ENCODE data around the gene TMC2. TPM values are rescaled to one million over a fixed set of nuclear protein-coding genes. Genes with fewer than 3 reads are reported as not detected.

The TMC2 gene
- total RNA-seq, 4 donors from 2014 or later, result 0.19 TPM; not detected in 3

GRCh38 chr20:2663364-2663886 lies 127.1 kb downstream of the TMC2 start:
- H3K27me3 ChIP-seq, result no peaks in the 10 kb centered on the region
- 3 to 18% methylated on average over 6 to 7 of the region's 13 CpGs for WGBS, 2 donors
- peaks cover 10 to 20% (median 13%) of the 10 kb centered on the region in 3 donors for H3K4me1 ChIP-seq
- TF ChIP-seq CTCF (IDR thresholded peaks at IDR 0.05) (no peak), POLR2A (IDR thresholded peaks at IDR 0.05) (no peak)
- intact Hi-C loops (cut with DNase I), result no loop called here
- H3K9me3 ChIP-seq, result no peaks in the 10 kb centered on the region
- peaks cover 0 to 49% (median 20%) of the 10 kb centered on the region in 3 donors for H3K36me3 ChIP-seq
- DNase-seq, result no peak
- H3K4me3 ChIP-seq, result peak overlapping the region; percentile 60 to 99 (median 88)
- peak overlapping the region; percentile 77 to 93 (median 90) for H3K27ac ChIP-seq

- Histone ChIP-seq H3K9me3 (no peaks in the 10 kb centered on the region), H3K27ac (peak within 1 kb of the TSS; percentile 77 to 93 (median 90)), H3K4me3 (peak within 1 kb of the TSS; percentile 60 to 99 (median 88)), H3K4me1 (peaks cover 10 to 20% (median 13%) of the 10 kb centered on the region in 3 donors), H3K27me3 (no peaks in the 10 kb centered on the region), H3K36me3 (peaks cover 0 to 42% (median 14%) of the 10 kb centered on the region in 3 donors)
- WGBS, 2 donors, result 7 to 9% methylated on average over 39 to 45 of the region's 49 CpGs
- peak; percentile 52 for DNase-seq
- TF ChIP-seq CTCF (IDR thresholded peaks at IDR 0.05) (peak in 1 of 6 experiments; percentile 17), POLR2A (IDR thresholded peaks at IDR 0.05) (peak in 2 of 4 donors; percentile 71 to 83)
- intact Hi-C loops (cut with DNase I), result no loop called here
These were observed 127.7 kb downstream of the TMC2 start, which contains the start of gene IDH3B for GRCh38 chr20:2663887-2664719. TSS of gene IDH3B (minus strand) at chr20:2664216. CDS start at chr20:2664188, 28 bp downstream.

GRCh38 chr20:2671977-2672376 lies 135.6 kb downstream of the TMC2 start:
- Histone ChIP-seq H3K27ac (no peak overlapping the region), H3K9me3 (no peaks in the 10 kb centered on the region), H3K4me3 (no peak overlapping the region), H3K36me3 (no peaks in the 10 kb centered on the region), H3K27me3 (no peaks in the 10 kb centered on the region), H3K4me1 (no peaks in the 10 kb centered on the region)
- intact Hi-C loops (cut with DNase I), result no loop called here
- 14 to 38% methylated on average over 3 of the region's 4 CpGs for WGBS, 2 donors
- no peak for DNase-seq
- TF ChIP-seq POLR2A (IDR thresholded peaks at IDR 0.05), result no peak

GRCh38 chr20:2672446-2672845 lies 136.1 kb downstream of the TMC2 start:
- 81 to 83% methylated on average over 3 of the region's 3 CpGs for WGBS, 2 donors
- no peaks in the 10 kb centered on the region for H3K9me3 ChIP-seq
- DNase-seq, result no peak
- intact Hi-C loops (cut with DNase I), result no loop called here
- H3K27me3 ChIP-seq, result no peaks in the 10 kb centered on the region
- no peak for TF ChIP-seq CTCF (IDR thresholded peaks at IDR 0.05)
- no peak for TF ChIP-seq POLR2A (IDR thresholded peaks at IDR 0.05)
- no peaks in the 10 kb centered on the region for H3K36me3 ChIP-seq
- no peaks in the 10 kb centered on the region for H3K4me1 ChIP-seq
- no peak overlapping the region for H3K27ac ChIP-seq
- no peak overlapping the region for H3K4me3 ChIP-seq

GRCh38 chr20:2673453-2673852 lies 137.1 kb downstream of the TMC2 start:
- WGBS, 2 donors, result 69 to 90% methylated on average over 3 to 4 of the region's 4 CpGs
- Histone ChIP-seq H3K9me3 (no peaks in the 10 kb centered on the region), H3K27me3 (no peaks in the 10 kb centered on the region), H3K4me1 (no peaks in the 10 kb centered on the region), H3K36me3 (no peaks in the 10 kb centered on the region), H3K27ac (no peak overlapping the region), H3K4me3 (no peak overlapping the region)
- DNase-seq, result no peak
- no peak for TF ChIP-seq POLR2A (IDR thresholded peaks at IDR 0.05)
- TF ChIP-seq CTCF (IDR thresholded peaks at IDR 0.05), result no peak
- intact Hi-C loops (cut with DNase I), result no loop called here
